NB4 (cell line): ENCODE measurements around the gene GALNT17.
"Not testable (repeated sequence)": the region's sequence is repeated elsewhere in the genome, so short reads cannot be mapped to it uniquely, and the experiment has no call there.

Experiments
- DNase-seq: peaks from one replicate; pipeline ENCODE4 v3.0.0; 2010; ENCODE audit warnings: low read depth
- H3K4me3 ChIP-seq: one replicate; pipeline ENCODE4 v1.5.1; 2011; ENCODE audit warnings: mild to moderate bottlenecking, low read depth, low read length, moderate library complexity
- MYC ChIP-seq: IDR thresholded peaks from 2 replicates; pipeline ENCODE4 v1.6.1; 2011; ENCODE audit warnings: low read depth, low read length
- POLR2A ChIP-seq: IDR thresholded peaks from 2 replicates; pipeline ENCODE4 v1.6.1; 2011; ENCODE audit warnings: mild to moderate bottlenecking; ENCODE audit not compliant: insufficient read length; ENCODE audit errors: extremely low read depth
- TF ChIP-seq, protein P1 (sequence below): IDR thresholded peaks from one replicate; pipeline ENCODE4 v1.5.1; 2012; ENCODE audit warnings: low read depth, low read length
- TF ChIP-seq, protein P2 (sequence below): IDR thresholded peaks from 2 replicates; pipeline ENCODE4 v1.6.1; 2011; ENCODE audit warnings: low read depth, low read length

GALNT17 gene

DNA sequence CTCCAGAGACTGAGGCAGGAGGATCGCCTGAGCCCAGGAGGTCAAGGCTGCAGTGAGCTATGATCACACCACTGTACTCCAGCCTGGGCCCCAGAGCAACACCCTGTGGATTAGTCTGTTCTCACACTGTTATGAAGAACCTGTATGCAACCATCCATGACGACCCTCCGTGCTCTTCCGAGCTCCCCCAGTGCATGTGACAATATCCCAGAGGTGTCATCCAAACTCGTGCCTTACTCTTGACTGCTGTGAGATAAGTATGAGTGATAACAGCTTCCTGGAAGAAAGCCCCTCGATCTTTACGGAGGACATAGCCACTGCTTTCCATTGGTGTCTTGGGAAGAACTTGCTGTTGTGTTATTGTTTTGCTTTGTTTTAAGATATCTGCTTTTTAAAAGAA lies 591.9 kb downstream of the GALNT17 start:
- H3K4me3 ChIP-seq = no peak overlapping the region
- no peak for TF ChIP-seq POLR2A
- TF ChIP-seq, protein P1, sequence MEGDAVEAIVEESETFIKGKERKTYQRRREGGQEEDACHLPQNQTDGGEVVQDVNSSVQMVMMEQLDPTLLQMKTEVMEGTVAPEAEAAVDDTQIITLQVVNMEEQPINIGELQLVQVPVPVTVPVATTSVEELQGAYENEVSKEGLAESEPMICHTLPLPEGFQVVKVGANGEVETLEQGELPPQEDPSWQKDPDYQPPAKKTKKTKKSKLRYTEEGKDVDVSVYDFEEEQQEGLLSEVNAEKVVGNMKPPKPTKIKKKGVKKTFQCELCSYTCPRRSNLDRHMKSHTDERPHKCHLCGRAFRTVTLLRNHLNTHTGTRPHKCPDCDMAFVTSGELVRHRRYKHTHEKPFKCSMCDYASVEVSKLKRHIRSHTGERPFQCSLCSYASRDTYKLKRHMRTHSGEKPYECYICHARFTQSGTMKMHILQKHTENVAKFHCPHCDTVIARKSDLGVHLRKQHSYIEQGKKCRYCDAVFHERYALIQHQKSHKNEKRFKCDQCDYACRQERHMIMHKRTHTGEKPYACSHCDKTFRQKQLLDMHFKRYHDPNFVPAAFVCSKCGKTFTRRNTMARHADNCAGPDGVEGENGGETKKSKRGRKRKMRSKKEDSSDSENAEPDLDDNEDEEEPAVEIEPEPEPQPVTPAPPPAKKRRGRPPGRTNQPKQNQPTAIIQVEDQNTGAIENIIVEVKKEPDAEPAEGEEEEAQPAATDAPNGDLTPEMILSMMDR = no peak
- no peak for TF ChIP-seq MYC
- TF ChIP-seq, protein P2, sequence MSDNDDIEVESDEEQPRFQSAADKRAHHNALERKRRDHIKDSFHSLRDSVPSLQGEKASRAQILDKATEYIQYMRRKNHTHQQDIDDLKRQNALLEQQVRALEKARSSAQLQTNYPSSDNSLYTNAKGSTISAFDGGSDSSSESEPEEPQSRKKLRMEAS = no peak
- DNase-seq = no peak

DNA sequence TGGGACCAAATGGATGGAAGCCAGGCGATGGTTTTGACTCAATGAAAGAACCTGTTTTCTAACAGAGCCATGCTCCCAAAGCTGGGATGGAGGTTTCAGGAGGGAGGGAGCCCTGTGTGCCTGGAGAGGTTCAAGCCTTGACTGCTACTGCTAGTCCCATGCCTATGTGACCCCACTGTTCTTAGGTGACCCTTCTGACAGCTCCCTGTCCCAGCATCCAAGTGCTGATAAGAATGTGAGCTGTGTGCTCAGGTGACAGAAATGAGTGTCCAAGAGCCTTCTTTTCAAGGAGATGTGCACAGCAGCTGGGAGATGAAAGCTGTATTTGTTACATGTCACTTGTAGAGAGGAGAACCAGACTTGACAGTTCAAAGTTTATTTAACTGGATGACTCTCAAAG lies 595.4 kb downstream of the GALNT17 start:
- H3K4me3 ChIP-seq = no peak overlapping the region
- TF ChIP-seq, protein P1 = no peak
- no peak for TF ChIP-seq POLR2A
- TF ChIP-seq MYC = no peak
- TF ChIP-seq, protein P2 = no peak
- DNase-seq = no peak

DNA sequence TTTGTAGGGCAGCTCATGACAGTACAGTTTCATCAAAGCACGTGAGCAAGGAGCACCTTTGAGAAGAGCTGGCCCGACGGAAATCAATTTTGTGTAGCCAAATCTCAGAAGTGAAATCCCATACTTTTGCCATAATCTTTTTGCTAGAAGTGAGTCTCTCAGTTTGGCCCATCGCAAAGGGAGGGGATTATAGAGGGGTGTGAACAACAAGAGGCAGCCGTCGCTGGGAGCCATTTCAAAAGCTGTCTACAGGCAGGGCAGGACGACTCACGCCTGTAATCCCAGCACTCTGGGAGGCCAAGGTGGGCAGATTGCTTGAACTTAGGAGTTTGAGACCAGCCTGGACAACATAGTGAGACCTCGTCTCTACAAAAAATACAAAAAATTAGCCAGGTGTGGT lies 599.8 kb downstream of the GALNT17 start:
- H3K4me3 ChIP-seq = no peak overlapping the region
- TF ChIP-seq, protein P2 = no peak
- TF ChIP-seq, protein P1 = no peak
- no peak for TF ChIP-seq MYC
- no peak for TF ChIP-seq POLR2A
- no peak for DNase-seq

DNA sequence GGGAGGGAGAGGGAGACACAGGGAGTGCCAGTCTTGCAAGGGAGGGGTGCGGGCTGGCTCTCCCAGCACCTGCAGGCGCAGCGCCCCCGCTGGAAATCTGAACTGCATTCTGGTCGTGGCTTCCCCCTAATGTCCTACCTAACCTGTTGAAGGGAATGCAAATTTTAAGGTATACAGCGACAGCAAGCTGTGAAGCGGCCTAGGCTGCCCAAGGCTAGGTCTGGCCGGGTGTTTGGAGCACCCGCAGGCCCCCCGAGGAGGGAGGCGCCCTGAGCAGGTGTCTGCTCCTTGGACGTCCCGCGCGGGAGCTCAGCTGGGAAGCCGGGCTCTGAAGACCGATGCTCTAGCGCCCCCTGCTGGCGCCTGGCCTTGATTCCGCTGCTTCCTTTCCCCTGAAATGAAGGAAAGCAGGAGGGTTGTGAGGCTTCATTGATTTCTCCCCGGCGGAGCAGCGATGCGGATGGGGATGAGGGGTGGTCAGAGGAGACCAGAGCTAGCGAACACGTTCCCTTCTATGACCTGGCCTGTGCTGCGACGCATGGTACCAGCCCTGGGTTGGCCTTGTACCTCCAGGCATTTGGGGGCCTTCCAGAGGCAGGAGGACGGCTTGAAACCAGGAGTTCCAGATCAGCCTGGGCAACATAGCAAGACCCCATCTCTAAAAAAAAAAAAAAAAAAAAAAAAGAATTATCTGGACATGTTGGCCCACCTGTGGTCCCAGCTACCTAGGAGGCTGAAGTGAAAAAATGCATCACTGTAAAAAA lies 601.3 kb downstream of the GALNT17 start:
- TF ChIP-seq MYC = no peak
- no peak for TF ChIP-seq POLR2A
- TF ChIP-seq, protein P1 = peak; percentile 69
- TF ChIP-seq, protein P2 = no peak
- H3K4me3 ChIP-seq = no peak overlapping the region
- peak; percentile 83 for DNase-seq

DNA sequence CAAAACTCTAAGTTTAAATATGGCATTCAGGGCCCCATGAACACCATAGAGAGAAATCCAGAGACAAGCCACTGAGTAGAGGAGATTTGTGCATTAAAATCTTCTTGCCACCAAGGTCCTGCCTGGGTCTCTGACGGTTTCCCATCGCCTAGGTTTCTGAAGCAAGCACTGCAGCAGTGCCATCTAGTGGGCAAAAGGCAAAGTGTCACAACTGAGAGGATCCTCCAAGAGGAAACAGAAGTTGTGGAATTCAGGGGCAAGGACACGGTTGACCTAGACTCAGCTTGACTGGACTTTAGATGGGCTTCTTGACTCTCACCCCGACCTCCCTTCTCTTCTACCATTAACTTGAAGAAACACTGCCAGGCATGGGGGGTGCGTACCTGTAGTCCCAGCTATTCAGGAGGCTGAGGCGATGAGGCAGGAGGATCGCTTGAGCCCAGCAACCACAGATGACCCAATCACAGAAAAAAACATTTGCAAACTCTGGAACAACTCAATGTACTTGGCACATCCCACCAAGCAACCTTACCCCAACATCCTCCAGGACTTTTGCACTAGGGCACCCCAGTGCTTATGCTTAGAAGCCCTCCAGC lies 604.1 kb downstream of the GALNT17 start:
- no peak overlapping the region for H3K4me3 ChIP-seq
- peak; percentile 78 for DNase-seq
- no peak for TF ChIP-seq MYC
- TF ChIP-seq, protein P2 = no peak
- TF ChIP-seq, protein P1 = peak; percentile 98

DNA sequence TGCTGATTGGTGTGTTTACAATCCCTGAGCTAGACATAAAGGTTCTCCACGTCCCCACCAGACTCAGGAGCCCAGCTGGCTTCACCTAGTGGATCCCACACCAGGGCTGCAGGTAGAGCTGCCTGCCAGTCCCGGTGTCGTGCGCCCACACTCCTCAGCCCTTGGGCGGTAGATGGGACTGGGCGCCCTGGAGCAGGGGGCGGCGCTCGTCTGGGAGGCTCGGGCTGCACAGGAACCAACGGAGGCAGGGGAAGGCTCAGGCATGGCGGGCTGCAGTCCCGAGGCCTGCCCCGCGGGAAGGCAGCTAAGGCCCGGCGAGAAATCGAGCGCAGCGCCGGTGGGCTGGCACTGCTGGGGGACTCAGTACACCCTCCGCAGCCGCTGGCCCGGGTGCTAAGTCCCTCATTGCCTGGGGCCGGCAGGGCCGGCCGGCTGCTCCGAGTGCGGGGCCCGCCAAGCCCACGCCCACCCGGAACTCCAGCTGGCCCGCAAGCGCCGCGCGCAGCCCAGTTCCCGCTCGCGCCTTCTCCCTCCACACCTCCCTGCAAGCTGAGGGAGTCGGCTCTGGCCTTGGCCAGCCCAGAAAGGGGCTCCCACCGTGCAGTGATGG lies 606.1 kb downstream of the GALNT17 start:
- not testable (repeated sequence) for H3K4me3 ChIP-seq, DNase-seq
